Measurements from ENCODE around the gene HMGB4.
A peak's percentile ranks its signal among the peaks of the same experiment; 100 is the strongest.

HMGB4 gene

GRCh38 chr1:33848205-33848937 is 15.5 kb upstream of the HMGB4 start:
- DNase-seq (ENCODE audit: low spot score), result no peak

GRCh38 chr1:33849211-33849610 is 14.7 kb upstream of the HMGB4 start:
- no peak for DNase-seq (ENCODE audit: low spot score)

- DNase-seq (ENCODE audit: low spot score), result no peak
Observed at GRCh38 chr1:33850481-33850880, 13.4 kb upstream of the HMGB4 start.

GRCh38 chr1:33852711-33853110 is 11.2 kb upstream of the HMGB4 start:
- no peak for DNase-seq (ENCODE audit: low spot score)

- DNase-seq (ENCODE audit: low spot score), result no peak
Observed at GRCh38 chr1:33853431-33853830, 10.4 kb upstream of the HMGB4 start.

GRCh38 chr1:33854091-33854490 is 9.8 kb upstream of the HMGB4 start:
- DNase-seq (ENCODE audit: low spot score), result no peak

- no peak for DNase-seq (ENCODE audit: low spot score)
Observed at GRCh38 chr1:33860671-33861070, 3.2 kb upstream of the HMGB4 start.

- DNase-seq (ENCODE audit: low spot score), result no peak
Observed at GRCh38 chr1:33864460-33865389, 846 bp downstream of the HMGB4 start.

- DNase-seq (ENCODE audit: low spot score), result peak; percentile 25
Observed at GRCh38 chr1:33866281-33866680, 2.4 kb downstream of the HMGB4 start.

GRCh38 chr1:33867684-33868083 is 3.8 kb downstream of the HMGB4 start:
- no peak for DNase-seq (ENCODE audit: low spot score)

- DNase-seq (ENCODE audit: low spot score), result no peak
Observed at GRCh38 chr1:33872275-33872674, 8.4 kb downstream of the HMGB4 start.

- no peak for DNase-seq (ENCODE audit: low spot score)
Observed at GRCh38 chr1:33872683-33873082, 8.8 kb downstream of the HMGB4 start.

GRCh38 chr1:33874636-33875035 is 10.8 kb downstream of the HMGB4 start:
- peak; percentile 19 for DNase-seq (ENCODE audit: low spot score)

GRCh38 chr1:33875862-33876261 is 12.0 kb downstream of the HMGB4 start:
- DNase-seq (ENCODE audit: low spot score), result peak; percentile 50

- DNase-seq (ENCODE audit: low spot score), result peak; percentile 70
Observed at GRCh38 chr1:33876970-33877650, 13.2 kb downstream of the HMGB4 start.

GRCh38 chr1:33878392-33878791 is 14.5 kb downstream of the HMGB4 start:
- DNase-seq (ENCODE audit: low spot score), result no peak

- no peak for DNase-seq (ENCODE audit: low spot score)
Observed at GRCh38 chr1:33880305-33880704, 16.4 kb downstream of the HMGB4 start.

- DNase-seq (ENCODE audit: low spot score), result peak; percentile 25
Observed at GRCh38 chr1:33886496-33886895, 22.6 kb downstream of the HMGB4 start.

GRCh38 chr1:33893147-33893830 is 29.4 kb downstream of the HMGB4 start:
- peak; percentile 63 for DNase-seq (ENCODE audit: low spot score)

GRCh38 chr1:33895396-33895795 is 31.5 kb downstream of the HMGB4 start:
- no peak for DNase-seq (ENCODE audit: low spot score)

- DNase-seq (ENCODE audit: low spot score), result no peak
Observed at GRCh38 chr1:33895976-33896375, 32.1 kb downstream of the HMGB4 start.

Data from Ammon's horn (tissue), 1 donor.